PC-9 (cell line): ENCODE data around the gene CCR7. TPM values are rescaled to one million over a fixed set of nuclear protein-coding genes. Genes with fewer than 3 reads are reported as not detected.
A peak's percentile ranks its signal among the peaks of the same experiment; 100 is the strongest.

Experiments used
- BruUV-seq: library from RNA; stranded (reverse); fragments of 400-500 nt; replicated peaks from 2 replicates; lab custom pipeline; 2021; lab: Mats Ljungman, UMichigan
- CTCF ChIA-PET: fragments of 300-600 bp; sonication (Branson Sonifier 250); formaldehyde crosslinking; loops from one replicate; lab custom pipeline; 2022; ENCODE audit warnings: antibody characterized with exemption; lab: Charles Lee
- POLR2A ChIA-PET: fragments of 300-600 bp; sonication (Branson Sonifier 250); formaldehyde crosslinking; loops from one replicate; lab custom pipeline; 2022; ENCODE audit warnings: antibody characterized with exemption; ENCODE audit not compliant: unreplicated experiment; lab: Charles Lee
- DNase-seq, 2 experiments: peaks; one replicate each; pipeline versions ENCODE4 v3.0.0 to v3.0.0-alpha.2; 2015 to 2022; ENCODE audit warnings: mixed read lengths in 1 of 2
- H2AFZ ChIP-seq: fragments of 200-600 bp; sonication (generic); 2 replicates; pipeline ENCODE4 v1.8.1; 2017; ENCODE audit warnings: antibody characterized with exemption
- H3F3A ChIP-seq: fragments of 200-600 bp; sonication (generic); 2 replicates; pipeline ENCODE4 v1.8.1; 2017; ENCODE audit warnings: antibody characterized with exemption, mild to moderate bottlenecking, low read depth; ENCODE audit not compliant: insufficient read depth
- H3K27ac ChIP-seq: fragments of 200-600 bp; sonication (generic); 2 replicates; pipeline ENCODE4 v1.6.1; 2016; ENCODE audit warnings: mixed run types
- H3K27me3 ChIP-seq: fragments of 200-600 bp; sonication (generic); 2 replicates; pipeline ENCODE4 v1.6.1; 2016; ENCODE audit warnings: low read depth, mixed run types; ENCODE audit not compliant: insufficient read depth
- H3K36me3 ChIP-seq: fragments of 200-600 bp; sonication (generic); 2 replicates; pipeline ENCODE4 v1.6.1; 2016; ENCODE audit warnings: low read depth, mixed run types
- H3K4me1 ChIP-seq: fragments of 200-600 bp; sonication (generic); replicated peaks from 2 replicates; pipeline ENCODE4 v1.6.1; 2016; ENCODE audit warnings: mixed run types; ENCODE audit not compliant: insufficient read depth
- H3K4me2 ChIP-seq: fragments of 200-600 bp; sonication (generic); 2 replicates; pipeline ENCODE4 v1.6.1; 2017; ENCODE audit warnings: mixed run types
- H3K4me3 ChIP-seq: fragments of 200-600 bp; sonication (generic); 2 replicates; pipeline ENCODE4 v1.6.1; 2016; ENCODE audit warnings: mixed run types
- H3K79me2 ChIP-seq: fragments of 200-600 bp; sonication (generic); 2 replicates; pipeline ENCODE4 v1.6.1; 2017; ENCODE audit warnings: low read depth, mixed run types
- H3K9me2 ChIP-seq: fragments of 200-600 bp; sonication (generic); 2 replicates; pipeline ENCODE4 v1.8.1; 2017; ENCODE audit warnings: mild to moderate bottlenecking; ENCODE audit not compliant: insufficient read depth
- H3K9me3 ChIP-seq: fragments of 200-600 bp; sonication (generic); 2 replicates; pipeline ENCODE4 v1.8.1; 2016; ENCODE audit warnings: low read depth; ENCODE audit not compliant: insufficient read depth
- H4K20me1 ChIP-seq: fragments of 200-600 bp; sonication (generic); 2 replicates; pipeline ENCODE4 v1.8.1; 2017; ENCODE audit not compliant: insufficient read depth
- CTCF ChIP-seq: fragments of 200-600 bp; sonication (generic); conservative IDR thresholded peaks from 2 replicates; pipeline ENCODE4 v1.6.1; 2017; ENCODE audit warnings: mixed run types, antibody characterized with exemption, mild to moderate bottlenecking, moderate library complexity
- EZH2 ChIP-seq: fragments of 200-600 bp; sonication (generic); IDR thresholded peaks from 2 replicates; pipeline ENCODE4 v1.8.0; 2017; ENCODE audit warnings: antibody characterized with exemption, low read depth
- intact Hi-C: fragments of 100-400 bp; cut with micrococcal nuclease; formaldehyde crosslinking; loops from one replicate; pipeline ENCODE4 v1.10.0; 2022; ENCODE audit not compliant: unreplicated experiment
- total RNA-seq: library from RNA; stranded (reverse); gene quantifications from 2 replicates; pipeline ENCODE4 v1.2.3, GENCODE V29; 2021

Gene CCR7
- total RNA-seq, 1 experiment from 2014 or later = not detected

GRCh38 chr17:40608061-40608581, 42.8 kb upstream of the CCR7 start:
- Histone ChIP-seq H3K4me1 (peaks cover 24% of the 10 kb centered on the region), H3K27ac (no peak overlapping the region), H3F3A (no peaks in the 10 kb centered on the region; the same call in 1 of the 2 replicates), H3K4me3 (no peak overlapping the region), H3K9me3 (no peaks in the 10 kb centered on the region), H3K36me3 (no peaks in the 10 kb centered on the region), H3K4me2 (no peak overlapping the region), H4K20me1 (no peaks in the 10 kb centered on the region), H3K27me3 (no peaks in the 10 kb centered on the region), H3K79me2 (no peaks in the 10 kb centered on the region), H2AFZ (no peak overlapping the region), H3K9me2 (no peaks in the 10 kb centered on the region)
- BruUV-seq = no TSS peak
- POLR2A ChIA-PET = no interaction called here
- intact Hi-C loops = no loop called here
- TF ChIP-seq EZH2 = no peak
- TF ChIP-seq CTCF = no peak
- DNase-seq = no peak
- CTCF ChIA-PET = interaction anchor here (0.6 kb wide), 1 partner anchor 222 kb away, joined by 8 read pairs; no protein-coding TSS in a partner anchor

GRCh38 chr17:40607641-40608040, 42.4 kb upstream of the CCR7 start:
- Histone ChIP-seq H4K20me1 (no peaks in the 10 kb centered on the region), H3K4me3 (no peak overlapping the region), H3K27ac (no peak overlapping the region), H3K9me3 (no peaks in the 10 kb centered on the region), H3K4me1 (peaks cover 24% of the 10 kb centered on the region), H3K36me3 (no peaks in the 10 kb centered on the region), H3K9me2 (no peaks in the 10 kb centered on the region), H3K4me2 (no peak overlapping the region), H3K79me2 (no peaks in the 10 kb centered on the region), H3K27me3 (no peaks in the 10 kb centered on the region), H3F3A (no peaks in the 10 kb centered on the region; the same call in 1 of the 2 replicates), H2AFZ (no peak overlapping the region)
- no TSS peak for BruUV-seq
- intact Hi-C loops = loop anchor here (2.0 kb wide), 1 partner anchor 47 kb away; no protein-coding TSS in a partner anchor
- ChIA-PET CTCF (interaction anchor here (0.5 to 0.6 kb wide), 2 partner anchors 74 to 222 kb away, joined by 4 to 8 read pairs; no protein-coding TSS in a partner anchor), POLR2A (no interaction called here)
- no peak for TF ChIP-seq EZH2
- no peak for TF ChIP-seq CTCF
- no peak for DNase-seq

DNA sequence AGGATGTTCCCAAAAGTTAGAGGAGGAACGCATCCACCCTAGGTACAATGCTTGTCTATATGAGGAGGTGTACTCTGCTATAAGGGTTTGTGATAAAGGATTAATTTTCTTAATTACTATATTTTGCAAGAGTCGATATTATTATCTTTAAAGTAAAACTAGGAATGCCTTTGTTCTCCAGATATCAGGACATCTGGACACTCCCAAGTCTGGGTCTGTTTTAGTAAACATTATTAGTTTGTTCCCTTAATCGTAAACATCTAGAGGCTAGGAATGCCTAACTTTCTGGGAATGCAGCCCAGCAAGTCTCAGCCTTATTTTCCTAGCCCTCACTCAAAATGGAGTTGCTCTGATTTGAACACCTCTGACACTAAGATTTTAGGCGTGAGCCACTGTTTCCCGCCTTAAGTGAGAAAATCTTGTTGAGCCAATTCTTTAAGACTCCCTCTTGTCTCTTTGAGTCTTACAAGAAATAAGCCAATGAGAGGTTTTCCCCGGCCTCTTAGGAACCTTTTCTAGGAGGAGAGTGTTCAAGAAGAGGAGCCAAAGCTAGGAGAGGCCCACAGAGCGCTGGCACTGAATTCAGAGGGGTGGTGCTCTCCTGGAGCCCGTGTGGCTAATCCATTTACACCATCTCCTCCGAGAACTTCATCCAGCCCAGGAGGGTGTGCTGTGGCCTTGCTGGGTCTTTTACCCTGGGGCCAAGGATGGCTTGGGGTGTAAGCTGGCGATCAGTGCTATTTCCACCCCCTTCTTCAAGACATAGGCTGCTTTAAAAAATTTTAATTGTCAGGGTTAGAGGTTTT, 41.5 kb upstream of the CCR7 start:
- no TSS peak for BruUV-seq
- peaks cover 24% of the 10 kb centered on the region for H3K4me1 ChIP-seq
- H3K79me2 ChIP-seq = no peaks in the 10 kb centered on the region
- ChIA-PET CTCF (no interaction called here), POLR2A (no interaction called here)
- no peak overlapping the region for H3K4me3 ChIP-seq
- H3K9me3 ChIP-seq = no peaks in the 10 kb centered on the region
- peak overlapping the region; percentile 37 for H3K27ac ChIP-seq
- H2AFZ ChIP-seq = peak overlapping the region; percentile 64; the same call in 1 of the 2 replicates
- no peaks in the 10 kb centered on the region for H3K36me3 ChIP-seq
- no peaks in the 10 kb centered on the region for H3K9me2 ChIP-seq
- intact Hi-C loops = loop anchor here (2.0 kb wide), 1 partner anchor 46 kb away; no protein-coding TSS in a partner anchor
- DNase-seq = peak; percentile 19 to 60
- H3K27me3 ChIP-seq = no peaks in the 10 kb centered on the region
- no peaks in the 10 kb centered on the region for H3F3A ChIP-seq
- peak overlapping the region; percentile 6 for H3K4me2 ChIP-seq
- H4K20me1 ChIP-seq = no peaks in the 10 kb centered on the region
- TF ChIP-seq CTCF = no peak
- TF ChIP-seq EZH2 = no peak
